HCT116 (cell line): ENCODE data around the gene SEC16A. TPM values are rescaled to one million over a fixed set of nuclear protein-coding genes. Genes with fewer than 3 reads are reported as not detected.

Source experiments
- ATAC-seq: fragments of 200-7000 bp; cut with Tn5 transposase; 2 replicates; pipeline ENCODE4 v1.9.1; 2020; ENCODE audit warnings: mild to moderate bottlenecking, moderate library complexity
- BruUV-seq: library from RNA; stranded (reverse); fragments of 400-500 nt; replicated peaks from 2 replicates; lab custom pipeline; 2021; lab: Mats Ljungman, UMichigan
- CTCF ChIA-PET: fragments of 300-600 bp; sonication (Branson Sonifier 250); formaldehyde crosslinking; loops from one replicate; lab custom pipeline; 2021; ENCODE audit warnings: antibody characterized with exemption; lab: Charles Lee
- POLR2A ChIA-PET: fragments of 300-600, 350-600 bp; sonication (Branson Sonifier 250); formaldehyde crosslinking; loops from one replicate; lab custom pipeline; 2021; ENCODE audit warnings: antibody characterized with exemption; lab: Charles Lee
- RAD21 ChIA-PET, 2 experiments: fragments of 300-600 bp; sonication (Branson Sonifier 250); formaldehyde crosslinking; loops; one replicate each; lab custom pipeline; 2023; ENCODE audit warnings: low total read pairs in 2 of 2; ENCODE audit not compliant: uncharacterized antibody in 2 of 2, unreplicated experiment in 2 of 2, low non-redundant PET in 1 of 2; lab: Charles Lee
- DNase-seq: peaks from one replicate; pipeline ENCODE4 v3.0.0-alpha.2; 2010; ENCODE audit warnings: low read depth, low spot score
- H2AFZ ChIP-seq: fragments of 200-600 bp; shearing (Covaris generic), sonication (generic); 2 replicates; pipeline ENCODE4 v1.6.1; 2017; ENCODE audit warnings: low read depth, mixed run types, mixed read lengths, antibody characterized with exemption, low read length; ENCODE audit not compliant: poor library complexity, severe bottlenecking
- H3K27ac ChIP-seq: 2 replicates; pipeline ENCODE4 v1.5.1; 2012; ENCODE audit warnings: low read depth, low read length
- H3K27me3 ChIP-seq: fragments of 200-600 bp; sonication (generic); 2 replicates; pipeline ENCODE4 v1.6.1; 2016; ENCODE audit warnings: mixed run types, low read length, mixed read lengths; ENCODE audit not compliant: insufficient read depth
- H3K36me3 ChIP-seq, 2 experiments: fragments of 200-500 bp in 1 of 2; fragments of 200-600 bp in 1 of 2; sonication (Bioruptor generic) in 1 of 2; sonication (generic) in 1 of 2; 2 replicates each; pipeline versions ENCODE4 v1.5.1 to v1.6.1; 2014 to 2016; ENCODE audit warnings: low read length in 2 of 2, inconsistent platforms in 1 of 2, mixed read lengths in 1 of 2, mixed run types in 1 of 2; ENCODE audit not compliant: insufficient read depth in 2 of 2, control insufficient read depth in 1 of 2
- H3K4me1 ChIP-seq, 2 experiments: fragments of 200-600 bp in 1 of 2; sonication (generic) in 1 of 2; 2 replicates each; pipeline versions ENCODE4 v1.5.1 to v1.6.1; 2012 to 2017; ENCODE audit warnings: low read length in 2 of 2, inconsistent platforms in 1 of 2, mild to moderate bottlenecking in 1 of 2, mixed read lengths in 1 of 2, mixed run types in 1 of 2, moderate library complexity in 1 of 2; ENCODE audit not compliant: insufficient read depth in 2 of 2, control insufficient read depth in 1 of 2
- H3K4me2 ChIP-seq: fragments of 200-600 bp; sonication (generic); 2 replicates; pipeline ENCODE4 v1.6.1; 2017; ENCODE audit warnings: mixed run types, low read length, mixed read lengths
- H3K4me3 ChIP-seq, 2 experiments: fragments of 200-600 bp in 1 of 2; sonication (generic) in 1 of 2; replicated peaks in 1 of 2; 2 replicates each; pipeline ENCODE4 v1.5.1; 2011 to 2016; ENCODE audit warnings: low read length in 2 of 2, control low read depth in 1 of 2, low read depth in 1 of 2, mild to moderate bottlenecking in 1 of 2, mixed read lengths in 1 of 2, mixed run types in 1 of 2
- H3K79me2 ChIP-seq: fragments of 200-600 bp; sonication (generic); 2 replicates; pipeline ENCODE4 v1.6.1; 2017; ENCODE audit warnings: mild to moderate bottlenecking, mixed run types, low read length, moderate library complexity, mixed read lengths; ENCODE audit not compliant: insufficient read depth
- H3K9ac ChIP-seq: fragments of 200-600 bp; sonication (generic); 2 replicates; pipeline ENCODE4 v1.6.1; 2016; ENCODE audit warnings: low read length, mixed read lengths
- H3K9me2 ChIP-seq: fragments of 200-600 bp; sonication (generic), shearing (Covaris generic); 2 replicates; pipeline ENCODE4 v1.6.1; 2017; ENCODE audit warnings: mixed run types, mild to moderate bottlenecking, moderate library complexity; ENCODE audit not compliant: insufficient read depth
- H3K9me3 ChIP-seq, 2 experiments: fragments of 200-500 bp in 1 of 2; fragments of 200-600 bp in 1 of 2; sonication (Bioruptor generic) in 1 of 2; sonication (generic) in 1 of 2; 2 replicates each; pipeline ENCODE4 v1.6.1; 2014 to 2017; ENCODE audit warnings: low read length in 2 of 2, mixed read lengths in 2 of 2, inconsistent platforms in 1 of 2, low read depth in 1 of 2, mild to moderate bottlenecking in 1 of 2, mixed run types in 1 of 2, moderate library complexity in 1 of 2; ENCODE audit not compliant: control insufficient read depth in 1 of 2, insufficient read depth in 1 of 2
- H4K20me1 ChIP-seq: fragments of 200-600 bp; sonication (generic), shearing (Covaris generic); 2 replicates; pipeline ENCODE4 v1.6.1; 2017; ENCODE audit warnings: mixed run types, mild to moderate bottlenecking, moderate library complexity; ENCODE audit not compliant: insufficient read depth
- CBX3 ChIP-seq: IDR thresholded peaks from 2 replicates; pipeline ENCODE4 v1.6.1; 2012; ENCODE audit warnings: low read depth
- EGR1 ChIP-seq: IDR thresholded peaks from 2 replicates; pipeline ENCODE4 v1.6.1; 2012; ENCODE audit warnings: low read depth
- POLR2A ChIP-seq: IDR thresholded peaks from 2 replicates; pipeline ENCODE4 v1.7.0; 2011; ENCODE audit warnings: borderline replicate concordance; ENCODE audit not compliant: insufficient read depth, insufficient read length; ENCODE audit errors: extremely low read depth
- POLR2AphosphoS5 ChIP-seq: IDR thresholded peaks from 2 replicates; pipeline ENCODE4 v1.6.1; 2011; ENCODE audit warnings: mild to moderate bottlenecking, low read depth, low read length, moderate library complexity
- SIN3A ChIP-seq: IDR thresholded peaks from 2 replicates; pipeline ENCODE4 v1.6.1; 2012; ENCODE audit warnings: low read depth
- SP1 ChIP-seq: IDR thresholded peaks from 2 replicates; pipeline ENCODE4 v1.6.1; 2012; ENCODE audit warnings: low read depth
- YY1 ChIP-seq: IDR thresholded peaks from 2 replicates; pipeline ENCODE4 v1.6.1; 2011; ENCODE audit warnings: low read length, low read depth, moderate library complexity, mild to moderate bottlenecking; ENCODE audit not compliant: insufficient replicate concordance; ENCODE audit errors: extremely low read depth
- ZFX ChIP-seq: fragments of 450-650 bp; IDR thresholded peaks from 2 replicates; pipeline ENCODE4 v1.6.1; 2017
- ZNF274 ChIP-seq: fragments of 200-500 bp; sonication (Bioruptor generic); IDR thresholded peaks from 2 replicates; pipeline ENCODE4 v1.6.1; 2014; ENCODE audit warnings: mild to moderate bottlenecking, low read depth, low read length, inconsistent platforms
- intact Hi-C: fragments of 100-400 bp; cut with micrococcal nuclease; formaldehyde crosslinking; loops from 2 replicates; pipeline ENCODE4 v1.10.0; 2022
- total RNA-seq: library from RNA; stranded (reverse); gene quantifications from one replicate; pipeline ENCODE4 v1.2.1, GENCODE V29; 2021; ENCODE audit not compliant: unreplicated experiment
- TF ChIP-seq, protein P1 (sequence below), 3 experiments: fragments of 200-600 bp in 1 of 3; sonication (generic) in 1 of 3; IDR thresholded peaks in 2 of 3; conservative IDR thresholded peaks in 1 of 3; 2 replicates each; pipeline ENCODE4 v1.5.1; 2012 to 2017; ENCODE audit warnings: low read depth in 2 of 3, low read length in 2 of 3, antibody characterized with exemption in 1 of 3, borderline replicate concordance in 1 of 3, control low read depth in 1 of 3, mild to moderate bottlenecking in 1 of 3, mixed read lengths in 1 of 3, mixed run types in 1 of 3, moderate library complexity in 1 of 3; ENCODE audit not compliant: insufficient read depth in 1 of 3
- TF ChIP-seq, protein P2 (sequence below): IDR thresholded peaks from 2 replicates; pipeline ENCODE4 v1.6.1; 2012

Gene SEC16A
- total RNA-seq, 1 experiment from 2014 or later, result 49.8 TPM

DNA sequence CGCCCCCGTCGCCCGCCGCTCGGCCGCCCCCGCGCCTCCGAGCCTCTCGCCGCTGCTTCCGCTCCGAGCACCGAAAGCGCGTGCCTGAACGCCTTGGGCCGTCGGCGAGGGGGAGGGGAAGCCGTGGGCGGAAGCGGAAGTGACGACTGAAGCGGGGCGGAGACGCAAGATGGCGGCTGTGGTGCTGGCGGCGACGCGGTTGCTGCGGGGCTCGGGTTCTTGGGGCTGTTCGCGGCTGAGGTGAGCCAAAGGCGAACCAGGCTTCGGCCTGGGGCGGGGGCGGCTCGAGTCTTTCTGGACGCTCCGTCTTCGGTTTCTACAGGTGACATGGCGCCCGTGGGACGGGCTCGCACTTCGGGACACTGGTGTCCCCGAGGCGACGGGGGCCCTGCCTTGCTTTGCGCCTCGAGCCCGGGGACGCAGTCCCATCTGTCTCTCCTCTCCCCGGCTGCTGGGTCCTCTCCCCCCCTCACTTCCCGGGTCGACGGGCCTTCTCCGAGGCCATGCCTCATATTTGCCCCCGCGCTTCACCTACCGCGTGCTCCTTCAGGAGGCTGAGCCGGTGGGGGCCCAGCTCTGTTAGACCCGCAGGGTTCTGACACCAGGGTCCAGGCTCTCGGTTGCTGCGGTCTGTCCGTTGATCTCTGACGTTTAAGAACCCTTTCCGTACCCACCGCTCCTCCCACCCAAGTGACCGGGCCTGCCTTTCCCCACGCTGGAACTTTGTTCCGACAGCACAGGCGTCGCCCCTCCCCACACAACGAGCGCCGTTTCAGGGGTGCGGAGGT, 72.1 kb downstream of the SEC16A start, which contains the start of the genes ENTR1 and PMPCA:
Gene ENTR1, minus strand, starts transcription at position 115 of the 788 bp plus-strand sequence. CDS start 217 bp downstream, outside the sequence.
Gene PMPCA, plus strand, starts transcription at position 159 of the 788 bp plus-strand sequence. Its CDS starts 11 bp downstream, at position 170.
- no peak within 1 kb of the TSS for H2AFZ ChIP-seq
- peak; percentile 76 for ATAC-seq
- TF ChIP-seq SP1, result peak; percentile 54; the same call in 1 of the 2 replicates
- TF ChIP-seq, protein P1, sequence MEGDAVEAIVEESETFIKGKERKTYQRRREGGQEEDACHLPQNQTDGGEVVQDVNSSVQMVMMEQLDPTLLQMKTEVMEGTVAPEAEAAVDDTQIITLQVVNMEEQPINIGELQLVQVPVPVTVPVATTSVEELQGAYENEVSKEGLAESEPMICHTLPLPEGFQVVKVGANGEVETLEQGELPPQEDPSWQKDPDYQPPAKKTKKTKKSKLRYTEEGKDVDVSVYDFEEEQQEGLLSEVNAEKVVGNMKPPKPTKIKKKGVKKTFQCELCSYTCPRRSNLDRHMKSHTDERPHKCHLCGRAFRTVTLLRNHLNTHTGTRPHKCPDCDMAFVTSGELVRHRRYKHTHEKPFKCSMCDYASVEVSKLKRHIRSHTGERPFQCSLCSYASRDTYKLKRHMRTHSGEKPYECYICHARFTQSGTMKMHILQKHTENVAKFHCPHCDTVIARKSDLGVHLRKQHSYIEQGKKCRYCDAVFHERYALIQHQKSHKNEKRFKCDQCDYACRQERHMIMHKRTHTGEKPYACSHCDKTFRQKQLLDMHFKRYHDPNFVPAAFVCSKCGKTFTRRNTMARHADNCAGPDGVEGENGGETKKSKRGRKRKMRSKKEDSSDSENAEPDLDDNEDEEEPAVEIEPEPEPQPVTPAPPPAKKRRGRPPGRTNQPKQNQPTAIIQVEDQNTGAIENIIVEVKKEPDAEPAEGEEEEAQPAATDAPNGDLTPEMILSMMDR (IDR thresholded peaks at IDR 0.05 in 2 of 3, conservative IDR thresholded peaks at IDR 0.05 in 1 of 3; ENCODE audit: borderline replicate concordance in 1 of 3, insufficient read depth in 1 of 3, low read depth in 2 of 3, low read length in 2 of 3), result no peak
- TF ChIP-seq ZFX, result peak; percentile 54; the same call in 1 of the 2 replicates
- peak; percentile 94 for TF ChIP-seq EGR1
- TF ChIP-seq POLR2A, result peak; percentile 69
- TF ChIP-seq, protein P2, sequence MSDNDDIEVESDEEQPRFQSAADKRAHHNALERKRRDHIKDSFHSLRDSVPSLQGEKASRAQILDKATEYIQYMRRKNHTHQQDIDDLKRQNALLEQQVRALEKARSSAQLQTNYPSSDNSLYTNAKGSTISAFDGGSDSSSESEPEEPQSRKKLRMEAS, result peak; percentile 94
- peak; percentile 97 for TF ChIP-seq YY1
- no peak for TF ChIP-seq ZNF274
- TF ChIP-seq SIN3A, result peak; percentile 97
- no peak for TF ChIP-seq CBX3
- peak; percentile 97 for TF ChIP-seq POLR2AphosphoS5
- peaks cover 12 to 25% of the 10 kb centered on the region in 2 experiments for H3K4me1 ChIP-seq
- peak within 1 kb of the TSS; percentile 78 to 99 for H3K4me3 ChIP-seq
- H3K9me2 ChIP-seq, result no peaks in the 10 kb centered on the region
- RAD21 ChIA-PET, result no interaction called here
- H3K27me3 ChIP-seq, result no peaks in the 10 kb centered on the region
- peak within 1 kb of the TSS; percentile 97 for H3K9ac ChIP-seq
- peaks cover 84% of the 10 kb centered on the region for H3K79me2 ChIP-seq
- intact Hi-C loops, result no loop called here
- H4K20me1 ChIP-seq, result no peaks in the 10 kb centered on the region
- no TSS peak for BruUV-seq
- H3K4me2 ChIP-seq, result peak within 1 kb of the TSS; percentile 91
- CTCF ChIA-PET, result interaction anchor here (0.8 to 1.5 kb wide), 2 partner anchors 10 to 48 kb away, joined by 3 to 6 read pairs; no protein-coding TSS in a partner anchor
- POLR2A ChIA-PET, result no interaction called here
- peak within 1 kb of the TSS; percentile 93 for H3K27ac ChIP-seq
- peak; percentile 67 for DNase-seq
- peaks cover 36 to 55% of the 10 kb centered on the region in 2 experiments for H3K36me3 ChIP-seq
- no peaks in the 10 kb centered on the region for H3K9me3 ChIP-seq
